AG04450 (cell line): Measurements from ENCODE around the gene XAGE3. TPM values are rescaled to one million over a fixed set of nuclear protein-coding genes. Genes with fewer than 3 reads are reported as not detected.
"Not testable (repeated sequence)": the region's sequence is repeated elsewhere in the genome, so short reads cannot be mapped to it uniquely, and the experiment has no call there.

Experiments used
- CTCF ChIA-PET: fragments of 300-600, 350-600 bp; formaldehyde crosslinking; extraction: SDS; loops from one replicate; lab custom pipeline; 2022; ENCODE audit warnings: antibody characterized with exemption, inconsistent platforms; lab: Charles Lee
- POLR2A ChIA-PET: fragments of 350-600 bp; formaldehyde crosslinking; extraction: SDS; loops from one replicate; lab custom pipeline; 2021; ENCODE audit warnings: antibody characterized with exemption, inconsistent platforms; lab: Yijun Ruan, JAX
- DNase-seq: peaks from one replicate; pipeline ENCODE4 v3.0.0-alpha.2; 2011; ENCODE audit warnings: low read depth, low spot score
- H3K27ac ChIP-seq: one replicate; pipeline ENCODE4 v1.5.1; 2012; ENCODE audit warnings: low read depth, low read length, control low read depth
- H3K27me3 ChIP-seq: one replicate; pipeline ENCODE4 v1.6.0; 2012; ENCODE audit warnings: low read length; ENCODE audit not compliant: control insufficient read depth, insufficient read depth
- H3K4me3 ChIP-seq: 2 replicates; pipeline ENCODE4 v1.5.1; 2011; ENCODE audit warnings: mild to moderate bottlenecking, low read depth, low read length, control low read depth
- H3K9me3 ChIP-seq: 2 replicates; pipeline ENCODE4 v1.5.1; 2012; ENCODE audit warnings: low read length; ENCODE audit not compliant: control insufficient read depth, insufficient read depth
- polyA plus RNA-seq: library from polyadenylated mRNA; depleted of rRNA; stranded (reverse); fragments of >200 nt; gene quantifications from 2 replicates; pipeline ENCODE4 v1.2.3, GENCODE V29; 2011
- TF ChIP-seq, protein P1 (sequence below): IDR thresholded peaks from 2 replicates; pipeline ENCODE4 v1.5.1; 2011; ENCODE audit warnings: low read depth, low read length, control low read depth, inconsistent platforms

The XAGE3 gene
- polyA plus RNA-seq, 1 experiment: not detected

DNA sequence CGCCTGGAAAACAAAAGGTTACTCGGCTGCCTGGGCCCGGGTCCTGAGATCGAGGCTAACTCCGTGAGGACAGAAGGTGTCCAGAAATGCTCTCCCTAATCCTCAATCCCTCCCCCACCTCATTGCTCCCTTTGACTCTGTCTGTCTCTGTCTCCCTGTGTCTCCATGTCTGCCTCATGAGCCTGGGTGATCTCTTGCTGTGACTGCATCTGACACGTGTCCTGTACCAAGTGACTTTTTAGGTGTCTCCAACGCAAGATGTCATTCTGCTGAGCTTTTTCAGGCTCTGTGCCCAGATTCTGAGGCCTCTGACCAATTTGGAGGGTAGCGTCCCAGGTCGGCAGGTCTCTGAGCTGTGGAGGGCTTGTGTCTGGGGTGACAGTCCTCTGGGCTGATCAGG lies 20.2 kb upstream of the XAGE3 start:
- H3K27ac ChIP-seq, CTCF ChIA-PET, DNase-seq, POLR2A ChIA-PET, H3K27me3 ChIP-seq, H3K4me3 ChIP-seq, H3K9me3 ChIP-seq: not testable (repeated sequence)

DNA sequence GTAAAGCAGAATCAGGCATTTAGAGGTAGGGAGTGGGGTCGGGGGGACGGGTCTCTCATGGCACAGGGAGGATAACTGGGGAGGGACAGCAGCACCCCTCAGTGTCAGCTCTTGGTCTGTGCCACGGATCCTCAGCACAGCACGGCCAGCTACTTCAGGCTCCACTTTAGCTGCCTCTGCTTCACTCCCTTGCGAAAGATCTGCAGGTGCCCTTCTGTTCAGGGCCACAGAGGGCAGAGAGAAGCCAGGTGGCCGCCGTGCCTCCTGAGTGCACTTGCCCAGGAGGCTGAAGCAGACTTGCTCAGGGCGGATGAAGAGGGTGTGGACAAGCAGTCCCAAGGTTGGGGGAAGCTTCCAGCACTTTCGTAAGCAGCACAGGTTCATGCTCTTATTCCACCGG lies 19.6 kb upstream of the XAGE3 start:
- H3K4me3 ChIP-seq, POLR2A ChIA-PET, H3K9me3 ChIP-seq, DNase-seq, CTCF ChIA-PET, H3K27ac ChIP-seq, H3K27me3 ChIP-seq: not testable (repeated sequence)

DNA sequence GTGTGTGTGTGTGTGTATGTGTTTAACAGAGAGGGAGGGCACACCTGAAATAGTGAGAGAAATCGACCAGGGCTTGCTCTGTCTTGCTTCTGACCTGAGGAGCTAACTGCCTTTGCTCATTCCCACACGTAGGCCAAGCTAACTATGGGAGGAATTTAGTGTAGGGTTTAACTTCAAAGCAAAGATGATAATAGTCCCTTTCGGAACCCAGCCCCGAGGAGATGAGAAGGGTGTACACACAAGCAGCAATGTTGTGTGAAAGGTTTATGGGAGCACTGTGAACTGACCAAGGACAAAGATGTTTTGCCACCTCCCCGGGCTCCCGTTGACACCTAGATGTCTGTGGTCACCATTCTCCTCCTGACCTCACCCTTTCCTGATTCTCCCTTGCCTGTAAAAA lies 8.5 kb upstream of the XAGE3 start:
- POLR2A ChIA-PET, DNase-seq, H3K27me3 ChIP-seq, H3K27ac ChIP-seq, CTCF ChIA-PET, H3K9me3 ChIP-seq, H3K4me3 ChIP-seq: not testable (repeated sequence)

- POLR2A ChIA-PET, DNase-seq, H3K9me3 ChIP-seq, H3K4me3 ChIP-seq, H3K27me3 ChIP-seq, CTCF ChIA-PET, H3K27ac ChIP-seq: not testable (repeated sequence)
Measured at GRCh38 chrX:52875436-52875835, 7.6 kb upstream of the XAGE3 start.

DNA sequence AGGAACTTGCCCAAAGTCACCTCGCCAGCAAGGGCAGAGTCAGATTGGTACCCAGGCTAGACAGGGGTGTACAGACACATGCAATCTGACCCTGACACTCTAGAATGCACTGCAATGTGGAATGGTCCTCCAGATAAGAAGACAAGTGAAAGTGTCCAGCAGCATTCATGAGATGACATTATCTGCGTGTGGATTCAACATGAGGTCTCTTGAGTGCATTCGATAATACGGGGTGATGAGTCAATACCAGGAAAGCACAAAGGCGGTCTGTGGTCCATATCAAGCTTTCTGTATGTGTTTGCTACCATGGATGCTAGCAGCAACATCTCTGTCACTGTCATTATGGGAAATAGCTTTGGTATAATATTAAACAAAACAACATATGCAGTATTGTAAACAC lies 6.8 kb upstream of the XAGE3 start:
- CTCF ChIA-PET: no interaction called here
- POLR2A ChIA-PET: no interaction called here
- Histone ChIP-seq H3K27me3 (no peaks in the 10 kb centered on the region), H3K27ac (no peak overlapping the region), H3K4me3 (no peak overlapping the region), H3K9me3 (no peaks in the 10 kb centered on the region)
- DNase-seq: no peak
- TF ChIP-seq, protein P1, sequence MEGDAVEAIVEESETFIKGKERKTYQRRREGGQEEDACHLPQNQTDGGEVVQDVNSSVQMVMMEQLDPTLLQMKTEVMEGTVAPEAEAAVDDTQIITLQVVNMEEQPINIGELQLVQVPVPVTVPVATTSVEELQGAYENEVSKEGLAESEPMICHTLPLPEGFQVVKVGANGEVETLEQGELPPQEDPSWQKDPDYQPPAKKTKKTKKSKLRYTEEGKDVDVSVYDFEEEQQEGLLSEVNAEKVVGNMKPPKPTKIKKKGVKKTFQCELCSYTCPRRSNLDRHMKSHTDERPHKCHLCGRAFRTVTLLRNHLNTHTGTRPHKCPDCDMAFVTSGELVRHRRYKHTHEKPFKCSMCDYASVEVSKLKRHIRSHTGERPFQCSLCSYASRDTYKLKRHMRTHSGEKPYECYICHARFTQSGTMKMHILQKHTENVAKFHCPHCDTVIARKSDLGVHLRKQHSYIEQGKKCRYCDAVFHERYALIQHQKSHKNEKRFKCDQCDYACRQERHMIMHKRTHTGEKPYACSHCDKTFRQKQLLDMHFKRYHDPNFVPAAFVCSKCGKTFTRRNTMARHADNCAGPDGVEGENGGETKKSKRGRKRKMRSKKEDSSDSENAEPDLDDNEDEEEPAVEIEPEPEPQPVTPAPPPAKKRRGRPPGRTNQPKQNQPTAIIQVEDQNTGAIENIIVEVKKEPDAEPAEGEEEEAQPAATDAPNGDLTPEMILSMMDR: no peak

DNA sequence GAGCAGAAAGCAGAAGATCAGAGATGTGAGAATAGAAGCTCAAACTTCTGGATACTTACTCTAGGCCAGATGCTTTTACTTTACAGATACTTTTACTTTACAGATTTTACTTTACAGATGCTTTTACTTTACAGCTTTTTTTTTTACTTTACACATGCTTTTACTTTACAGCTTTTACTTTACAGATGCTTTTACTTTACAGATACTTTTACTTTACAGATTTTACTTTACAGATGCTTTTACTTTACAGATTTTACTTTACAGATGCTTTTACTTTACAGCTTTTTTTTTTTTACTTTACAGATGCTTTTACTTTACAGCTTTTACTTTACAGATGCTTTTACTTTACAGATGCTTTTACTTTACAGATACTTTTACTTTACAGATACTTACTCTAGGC lies 5.9 kb upstream of the XAGE3 start:
- H3K27ac ChIP-seq, POLR2A ChIA-PET, CTCF ChIA-PET, H3K9me3 ChIP-seq, DNase-seq, H3K27me3 ChIP-seq, H3K4me3 ChIP-seq: not testable (repeated sequence)

GRCh38 chrX:52870046-52870445 lies 2.2 kb upstream of the XAGE3 start:
- CTCF ChIA-PET: no interaction called here
- DNase-seq: no peak
- TF ChIP-seq, protein P1: no peak

More at GRCh38 chrX:52870046-52870445, 2.2 kb upstream of the XAGE3 start:
- Histone ChIP-seq H3K9me3 (no peaks in the 10 kb centered on the region; the same call in 1 of the 2 replicates), H3K27me3 (no peaks in the 10 kb centered on the region), H3K27ac (no peak overlapping the region), H3K4me3 (no peak overlapping the region)
- POLR2A ChIA-PET: no interaction called here
